Activated T-cell treated with anti-CD3 and anti-CD28 coated beads, Interleukin-2, amount 50 U/mL, for 72 hours (primary cell): ENCODE measurements around the gene ICAM3. TPM values are rescaled to one million over a fixed set of nuclear protein-coding genes. Genes with fewer than 3 reads are reported as not detected.
"Not testable (repeated sequence)": the region's sequence is repeated elsewhere in the genome, so short reads cannot be mapped to it uniquely, and the experiment has no call there.

Experiments
- ATAC-seq, 2 donors: fragments of 150-1000 bp; cut with Tn5 transposase; replicated peaks in 1 of 2; 2 replicates each; pipeline ENCODE4 v1.10.0; 2021; ENCODE audit warnings: moderate library complexity in 2 of 2, mild to moderate bottlenecking in 1 of 2
- DNase-seq, 2 donors: peaks; one replicate each; pipeline ENCODE4 v3.0.0; 2021 to 2022; ENCODE audit warnings: mixed read lengths in 1 of 2
- H3K27ac Mint-ChIP-seq: one replicate; pipeline ENCODE4 v1.8.0; 2022; ENCODE audit warnings: mild to moderate bottlenecking, moderate library complexity, mixed read lengths
- H3K27me3 Mint-ChIP-seq: one replicate; pipeline ENCODE4 v1.8.0; 2022; ENCODE audit warnings: low read depth, mixed read lengths
- H3K36me3 Mint-ChIP-seq, 2 donors: one replicate each; pipeline ENCODE4 v1.8.0; 2022; ENCODE audit warnings: mixed read lengths in 2 of 2, mild to moderate bottlenecking in 1 of 2; ENCODE audit not compliant: insufficient read depth in 2 of 2
- H3K4me1 Mint-ChIP-seq: one replicate; pipeline ENCODE4 v1.8.0; 2022; ENCODE audit warnings: low read depth, mixed read lengths
- H3K4me3 Mint-ChIP-seq, 2 donors: one replicate each; pipeline ENCODE4 v1.8.0; 2022; ENCODE audit warnings: mild to moderate bottlenecking in 2 of 2, mixed read lengths in 2 of 2, moderate library complexity in 2 of 2
- H3K9me3 Mint-ChIP-seq, 2 donors: one replicate each; pipeline ENCODE4 v1.8.0; 2022; ENCODE audit warnings: mixed read lengths in 2 of 2
- total RNA-seq, 2 donors: library from RNA; stranded (reverse); gene quantifications; one replicate each; pipeline ENCODE4 v1.2.3, GENCODE V29; 2022

Gene ICAM3
- total RNA-seq: 100 to 1,000 TPM; 163 to 183 TPM

GRCh38 chr19:10339380-10339960 lies at the start of gene ICAM3:
Gene ICAM3 (minus strand): TSS chr19:10339624. CDS start chr19:10339614, 10 bp downstream.
- Mint-ChIP-seq H3K9me3 (no peaks in the 10 kb centered on the region), H3K4me3 (peak within 1 kb of the TSS; percentile 90 to 93), H3K4me1 (peaks cover 46% of the 10 kb centered on the region), H3K27me3 (no peaks in the 10 kb centered on the region), H3K27ac (peak within 1 kb of the TSS; percentile 86), H3K36me3 (peaks cover 0 to 2% of the 10 kb centered on the region in 2 donors)
- DNase-seq (peak; percentile 79 to 80), ATAC-seq (peak; percentile 94)

- no peak overlapping the region for H3K4me3 Mint-ChIP-seq
- no peaks in the 10 kb centered on the region for H3K27me3 Mint-ChIP-seq
- ATAC-seq (peak; percentile 37 to 69), DNase-seq (peak; percentile 70 to 85)
- H3K9me3 Mint-ChIP-seq: no peaks in the 10 kb centered on the region
- H3K27ac Mint-ChIP-seq: no peak overlapping the region
- peaks cover 23% of the 10 kb centered on the region for H3K4me1 Mint-ChIP-seq
- peaks cover 2 to 8% of the 10 kb centered on the region in 2 donors for H3K36me3 Mint-ChIP-seq
These were observed 49.5 kb upstream of the ICAM3 start for GRCh38 chr19:10388957-10389356.

- DNase-seq (no peak), ATAC-seq (no peak)
- no peaks in the 10 kb centered on the region for H3K27me3 Mint-ChIP-seq
- H3K9me3 Mint-ChIP-seq: no peaks in the 10 kb centered on the region
- peaks cover 30% of the 10 kb centered on the region for H3K4me1 Mint-ChIP-seq
- H3K36me3 Mint-ChIP-seq: peaks cover 0 to 2% of the 10 kb centered on the region in 2 donors
- H3K4me3 Mint-ChIP-seq: no peak overlapping the region
- no peak overlapping the region for H3K27ac Mint-ChIP-seq
These were observed 45.2 kb upstream of the ICAM3 start for GRCh38 chr19:10384580-10384979.

- not testable (repeated sequence) for ATAC-seq
These were observed 43.7 kb upstream of the ICAM3 start for GRCh38 chr19:10383223-10383499.

GRCh38 chr19:10380313-10381102 lies 41.1 kb upstream of the ICAM3 start, which contains the start of gene TYK2:
Gene TYK2 (minus strand): TSS chr19:10380572. CDS start chr19:10378406, 2,166 bp downstream.
- Mint-ChIP-seq H3K27me3 (no peaks in the 10 kb centered on the region), H3K9me3 (no peaks in the 10 kb centered on the region), H3K36me3 (peaks cover 9 to 15% of the 10 kb centered on the region in 2 donors), H3K27ac (peak within 1 kb of the TSS; percentile 81), H3K4me1 (peaks cover 24% of the 10 kb centered on the region), H3K4me3 (peak within 1 kb of the TSS; percentile 98 to 99)
- peak; percentile 98 for ATAC-seq
- peak; percentile 98 for DNase-seq

More at GRCh38 chr19:10383223-10383499, 43.7 kb upstream of the ICAM3 start:
- not testable (repeated sequence) for H3K4me3 Mint-ChIP-seq, H3K27me3 Mint-ChIP-seq, H3K9me3 Mint-ChIP-seq, H3K27ac Mint-ChIP-seq, H3K36me3 Mint-ChIP-seq, DNase-seq
- H3K4me1 Mint-ChIP-seq: peaks cover 35% of the 10 kb centered on the region

- ATAC-seq: no peak
- peak in 1 of 2 donors; percentile 13 for DNase-seq
- H3K4me3 Mint-ChIP-seq: peak overlapping the region; percentile 98 to 99
- H3K27me3 Mint-ChIP-seq: no peaks in the 10 kb centered on the region
- H3K4me1 Mint-ChIP-seq: peaks cover 24% of the 10 kb centered on the region
- no peaks in the 10 kb centered on the region for H3K9me3 Mint-ChIP-seq
- H3K27ac Mint-ChIP-seq: peak overlapping the region; percentile 81
- peaks cover 12 to 18% of the 10 kb centered on the region in 2 donors for H3K36me3 Mint-ChIP-seq
These were observed 40.5 kb upstream of the ICAM3 start for GRCh38 chr19:10379880-10380312.

- H3K36me3 Mint-ChIP-seq: peaks cover 13 to 26% of the 10 kb centered on the region in 2 donors
- no peak overlapping the region for H3K27ac Mint-ChIP-seq
- no peak overlapping the region for H3K4me3 Mint-ChIP-seq
- H3K9me3 Mint-ChIP-seq: no peaks in the 10 kb centered on the region
- no peaks in the 10 kb centered on the region for H3K27me3 Mint-ChIP-seq
- DNase-seq (no peak), ATAC-seq (no peak)
- H3K4me1 Mint-ChIP-seq: peaks cover 24% of the 10 kb centered on the region
These were observed 38.7 kb upstream of the ICAM3 start for GRCh38 chr19:10378124-10378523.

GRCh38 chr19:10377140-10377640 lies 37.8 kb upstream of the ICAM3 start:
- not testable (repeated sequence) for DNase-seq, H3K27ac Mint-ChIP-seq, ATAC-seq, H3K27me3 Mint-ChIP-seq, H3K9me3 Mint-ChIP-seq, H3K4me3 Mint-ChIP-seq
- peaks cover 13 to 26% of the 10 kb centered on the region in 2 donors for H3K36me3 Mint-ChIP-seq
- peaks cover 24% of the 10 kb centered on the region for H3K4me1 Mint-ChIP-seq

- ATAC-seq: no peak
These were observed 35.5 kb upstream of the ICAM3 start for GRCh38 chr19:10374931-10375330.

GRCh38 chr19:10372690-10373089 lies 33.3 kb upstream of the ICAM3 start:
- DNase-seq (no peak), ATAC-seq (no peak)
- Mint-ChIP-seq H3K27ac (no peak overlapping the region), H3K4me1 (peaks cover 6% of the 10 kb centered on the region), H3K4me3 (no peak overlapping the region), H3K9me3 (no peaks in the 10 kb centered on the region), H3K27me3 (no peaks in the 10 kb centered on the region), H3K36me3 (peaks cover 9 to 24% of the 10 kb centered on the region in 2 donors)

More at GRCh38 chr19:10374931-10375330, 35.5 kb upstream of the ICAM3 start:
- no peaks in the 10 kb centered on the region for H3K9me3 Mint-ChIP-seq
- H3K36me3 Mint-ChIP-seq: peaks cover 11 to 26% of the 10 kb centered on the region in 2 donors
- no peak overlapping the region for H3K27ac Mint-ChIP-seq
- H3K4me1 Mint-ChIP-seq: peaks cover 15% of the 10 kb centered on the region
- no peak overlapping the region for H3K4me3 Mint-ChIP-seq
- DNase-seq: no peak
- H3K27me3 Mint-ChIP-seq: no peaks in the 10 kb centered on the region

GRCh38 chr19:10368101-10368803 lies 28.8 kb upstream of the ICAM3 start:
- H3K36me3 Mint-ChIP-seq: peaks cover 2 to 14% of the 10 kb centered on the region in 2 donors
- H3K4me1 Mint-ChIP-seq: peaks cover 6% of the 10 kb centered on the region
- no peak overlapping the region for H3K27ac Mint-ChIP-seq
- H3K9me3 Mint-ChIP-seq: no peaks in the 10 kb centered on the region
- DNase-seq: no peak
- no peaks in the 10 kb centered on the region for H3K27me3 Mint-ChIP-seq
- no peak for ATAC-seq
- H3K4me3 Mint-ChIP-seq: no peak overlapping the region

- not testable (repeated sequence) for H3K4me3 Mint-ChIP-seq, DNase-seq, H3K27ac Mint-ChIP-seq, ATAC-seq, H3K4me1 Mint-ChIP-seq, H3K27me3 Mint-ChIP-seq, H3K9me3 Mint-ChIP-seq
- peaks cover 2 to 16% of the 10 kb centered on the region in 2 donors for H3K36me3 Mint-ChIP-seq
These were observed 27.6 kb upstream of the ICAM3 start for GRCh38 chr19:10366950-10367512.
